Activated B cell treated with CpG ODN at 0.5 μM for 24 hours (primary cell): ENCODE measurements around the gene FLT1. TPM values are rescaled to one million over a fixed set of nuclear protein-coding genes. Genes with fewer than 3 reads are reported as not detected.

Source experiments
- ATAC-seq: fragments of 200-7000 bp; cut with Tn5 transposase; one replicate; pipeline ENCODE4 v1.10.0; 2021; ENCODE audit warnings: low read depth, mild to moderate bottlenecking, moderate library complexity
- CTCF ChIA-PET: fragments of 350-600 bp; sonication (Branson Sonifier 250); formaldehyde crosslinking; loops from one replicate; lab custom pipeline; 2021; ENCODE audit warnings: antibody characterized with exemption; lab: Charles Lee
- POLR2A ChIA-PET: fragments of 350-600 bp; sonication (Branson Sonifier 250); formaldehyde crosslinking; loops from one replicate; lab custom pipeline; 2021; ENCODE audit warnings: antibody characterized with exemption; lab: Charles Lee
- DNase-seq: peaks from one replicate; pipeline ENCODE4 v3.0.0; 2022
- H3K27ac Mint-ChIP-seq: one replicate; pipeline ENCODE4 v1.8.0; 2020; ENCODE audit warnings: mixed read lengths
- H3K27me3 Mint-ChIP-seq: one replicate; pipeline ENCODE4 v1.8.0; 2021; ENCODE audit warnings: mixed read lengths
- H3K36me3 Mint-ChIP-seq: one replicate; pipeline ENCODE4 v1.8.0; 2021; ENCODE audit warnings: low read depth, mixed read lengths
- H3K4me1 Mint-ChIP-seq: one replicate; pipeline ENCODE4 v1.8.0; 2021; ENCODE audit warnings: mixed read lengths
- H3K4me3 Mint-ChIP-seq: one replicate; pipeline ENCODE4 v1.8.0; 2020; ENCODE audit warnings: mild to moderate bottlenecking, mixed read lengths
- H3K9me3 Mint-ChIP-seq: one replicate; pipeline ENCODE4 v1.8.0; 2020; ENCODE audit warnings: mixed read lengths
- CTCF ChIP-seq: fragments of 200-600 bp; IDR thresholded peaks from one replicate; pipeline ENCODE4 v1.8.0; 2022; ENCODE audit warnings: antibody characterized with exemption, mild to moderate bottlenecking
- intact Hi-C: fragments of 100-400 bp; cut with micrococcal nuclease; formaldehyde crosslinking; loops from one replicate; pipeline ENCODE4 v1.15.1; 2024
- total RNA-seq: library from RNA; stranded (reverse); gene quantifications from 2 replicates; pipeline ENCODE4 v1.2.3, GENCODE V29; 2022

Gene FLT1
- total RNA-seq, 1 donor from 2014 or later: 1.3 TPM

- no peak overlapping the region for H3K4me3 Mint-ChIP-seq
- ChIA-PET POLR2A (no interaction called here), CTCF (no interaction called here)
- H3K27ac Mint-ChIP-seq: no peak overlapping the region
- DNase-seq: no peak
- H3K9me3 Mint-ChIP-seq: no peaks in the 10 kb centered on the region
- peaks cover 22% of the 10 kb centered on the region for H3K4me1 Mint-ChIP-seq
- no peaks in the 10 kb centered on the region for H3K27me3 Mint-ChIP-seq
- TF ChIP-seq CTCF: no peak
- intact Hi-C loops: no loop called here
- no peak for ATAC-seq
- H3K36me3 Mint-ChIP-seq: peaks cover 5% of the 10 kb centered on the region
Observed at GRCh38 chr13:28408863-28409262, 86.1 kb downstream of the FLT1 start.

DNA sequence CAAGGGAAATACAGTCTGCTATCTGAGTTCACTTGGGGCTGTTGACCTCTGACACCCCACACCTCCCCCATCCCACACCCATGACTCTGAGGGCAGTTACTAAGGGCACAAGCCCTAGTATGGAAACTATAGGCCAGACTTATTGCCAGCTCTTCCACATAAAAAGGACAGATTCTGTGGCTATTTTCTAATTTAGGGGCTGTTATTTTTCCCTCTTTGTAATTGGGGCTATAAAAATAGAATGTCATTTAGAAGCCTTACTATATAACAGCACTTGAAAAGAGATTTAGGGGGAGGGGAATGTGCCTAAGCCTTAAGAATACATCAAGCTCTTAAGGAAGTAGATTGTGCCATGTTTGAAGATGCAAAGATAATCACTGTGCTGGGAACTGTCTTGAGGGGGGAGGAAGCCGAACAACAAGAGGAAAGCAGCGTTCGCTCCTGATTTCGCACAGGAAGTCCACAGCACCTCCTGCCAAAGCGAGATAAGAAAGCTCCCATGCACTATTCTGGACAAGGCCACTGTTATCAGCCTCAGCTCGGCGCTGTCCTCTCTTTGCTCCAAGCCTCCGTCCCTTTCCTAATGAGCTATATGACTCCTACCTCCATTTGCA lies 86.6 kb downstream of the FLT1 start:
- H3K36me3 Mint-ChIP-seq: peaks cover 5% of the 10 kb centered on the region
- peaks cover 19% of the 10 kb centered on the region for H3K4me1 Mint-ChIP-seq
- no peak for ATAC-seq
- H3K4me3 Mint-ChIP-seq: no peak overlapping the region
- DNase-seq: no peak
- TF ChIP-seq CTCF: no peak
- no peak overlapping the region for H3K27ac Mint-ChIP-seq
- no peaks in the 10 kb centered on the region for H3K9me3 Mint-ChIP-seq
- ChIA-PET CTCF (no interaction called here), POLR2A (interaction anchor here (1.0 kb wide), 1 partner anchor 15 kb away, joined by 4 read pairs; no protein-coding TSS in a partner anchor)
- H3K27me3 Mint-ChIP-seq: no peaks in the 10 kb centered on the region
- intact Hi-C loops: no loop called here

- peaks cover 5% of the 10 kb centered on the region for H3K36me3 Mint-ChIP-seq
- DNase-seq (no peak), ATAC-seq (no peak)
- POLR2A ChIA-PET: no interaction called here
- TF ChIP-seq CTCF: no peak
- H3K9me3 Mint-ChIP-seq: no peaks in the 10 kb centered on the region
- no peak overlapping the region for H3K27ac Mint-ChIP-seq
- peaks cover 20% of the 10 kb centered on the region for H3K4me1 Mint-ChIP-seq
- CTCF ChIA-PET: no interaction called here
- intact Hi-C loops: no loop called here
- H3K27me3 Mint-ChIP-seq: no peaks in the 10 kb centered on the region
- H3K4me3 Mint-ChIP-seq: no peak overlapping the region
Observed at GRCh38 chr13:28406733-28407266, 88.1 kb downstream of the FLT1 start.

DNA sequence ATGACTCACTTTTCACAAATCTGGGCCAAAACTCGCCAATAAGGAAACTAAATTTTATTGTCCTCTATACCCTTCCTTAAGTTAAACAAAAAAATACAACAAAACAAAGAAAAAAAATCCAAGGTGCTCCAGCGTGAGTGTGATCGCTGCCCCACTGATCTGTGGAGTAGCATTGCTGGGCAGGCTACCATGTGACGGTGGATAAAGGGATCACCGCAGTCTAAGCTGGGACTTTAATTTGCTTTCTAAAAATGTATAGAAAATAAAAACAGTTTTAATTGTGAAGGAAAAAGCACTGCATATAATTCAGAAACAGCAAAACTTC lies 92.9 kb downstream of the FLT1 start:
- POLR2A ChIA-PET: no interaction called here
- Mint-ChIP-seq H3K36me3 (peaks cover 5% of the 10 kb centered on the region), H3K4me1 (peaks cover 8% of the 10 kb centered on the region), H3K9me3 (no peaks in the 10 kb centered on the region), H3K4me3 (no peak overlapping the region), H3K27ac (no peak overlapping the region), H3K27me3 (no peaks in the 10 kb centered on the region)
- DNase-seq: no peak
- CTCF ChIA-PET: no interaction called here
- TF ChIP-seq CTCF: no peak
- ATAC-seq: no peak
- intact Hi-C loops: no loop called here

GRCh38 chr13:28401303-28402056 lies 93.4 kb downstream of the FLT1 start:
- peaks cover 8% of the 10 kb centered on the region for H3K4me1 Mint-ChIP-seq
- ChIA-PET CTCF (interaction anchor here (0.7 kb wide), 1 partner anchor 397 kb away, joined by 3 read pairs; no protein-coding TSS in a partner anchor), POLR2A (no interaction called here)
- no peak for TF ChIP-seq CTCF
- no peaks in the 10 kb centered on the region for H3K27me3 Mint-ChIP-seq
- no peak overlapping the region for H3K27ac Mint-ChIP-seq
- ATAC-seq: no peak
- intact Hi-C loops: no loop called here
- H3K36me3 Mint-ChIP-seq: peaks cover 7% of the 10 kb centered on the region
- no peaks in the 10 kb centered on the region for H3K9me3 Mint-ChIP-seq
- no peak for DNase-seq
- no peak overlapping the region for H3K4me3 Mint-ChIP-seq
